HCT116 (cell line): ENCODE results near the gene FNDC1. TPM values are rescaled to one million over a fixed set of nuclear protein-coding genes. Genes with fewer than 3 reads are reported as not detected.

ENCODE experiments used
- ATAC-seq: fragments of 200-7000 bp; cut with Tn5 transposase; 2 replicates; pipeline ENCODE4 v1.9.1; 2020; ENCODE audit warnings: mild to moderate bottlenecking, moderate library complexity
- BruUV-seq: library from RNA; stranded (reverse); fragments of 400-500 nt; replicated peaks from 2 replicates; lab custom pipeline; 2021; lab: Mats Ljungman, UMichigan
- CTCF ChIA-PET: fragments of 300-600 bp; sonication (Branson Sonifier 250); formaldehyde crosslinking; loops from one replicate; lab custom pipeline; 2021; ENCODE audit warnings: antibody characterized with exemption; lab: Charles Lee
- POLR2A ChIA-PET: fragments of 300-600, 350-600 bp; sonication (Branson Sonifier 250); formaldehyde crosslinking; loops from one replicate; lab custom pipeline; 2021; ENCODE audit warnings: antibody characterized with exemption; lab: Charles Lee
- RAD21 ChIA-PET, 2 experiments: fragments of 300-600 bp; sonication (Branson Sonifier 250); formaldehyde crosslinking; loops; one replicate each; lab custom pipeline; 2023; ENCODE audit warnings: low total read pairs in 2 of 2; ENCODE audit not compliant: uncharacterized antibody in 2 of 2, unreplicated experiment in 2 of 2, low non-redundant PET in 1 of 2; lab: Charles Lee
- DNase-seq: peaks from one replicate; pipeline ENCODE4 v3.0.0-alpha.2; 2010; ENCODE audit warnings: low read depth, low spot score
- H2AFZ ChIP-seq: fragments of 200-600 bp; shearing (Covaris generic), sonication (generic); 2 replicates; pipeline ENCODE4 v1.6.1; 2017; ENCODE audit warnings: low read depth, mixed run types, mixed read lengths, antibody characterized with exemption, low read length; ENCODE audit not compliant: poor library complexity, severe bottlenecking
- H3K27ac ChIP-seq: 2 replicates; pipeline ENCODE4 v1.5.1; 2012; ENCODE audit warnings: low read depth, low read length
- H3K27me3 ChIP-seq: fragments of 200-600 bp; sonication (generic); 2 replicates; pipeline ENCODE4 v1.6.1; 2016; ENCODE audit warnings: mixed run types, low read length, mixed read lengths; ENCODE audit not compliant: insufficient read depth
- H3K36me3 ChIP-seq, 2 experiments: fragments of 200-500 bp in 1 of 2; fragments of 200-600 bp in 1 of 2; sonication (Bioruptor generic) in 1 of 2; sonication (generic) in 1 of 2; 2 replicates each; pipeline versions ENCODE4 v1.5.1 to v1.6.1; 2014 to 2016; ENCODE audit warnings: low read length in 2 of 2, inconsistent platforms in 1 of 2, mixed read lengths in 1 of 2, mixed run types in 1 of 2; ENCODE audit not compliant: insufficient read depth in 2 of 2, control insufficient read depth in 1 of 2
- H3K4me1 ChIP-seq, 2 experiments: fragments of 200-600 bp in 1 of 2; sonication (generic) in 1 of 2; 2 replicates each; pipeline versions ENCODE4 v1.5.1 to v1.6.1; 2012 to 2017; ENCODE audit warnings: low read length in 2 of 2, inconsistent platforms in 1 of 2, mild to moderate bottlenecking in 1 of 2, mixed read lengths in 1 of 2, mixed run types in 1 of 2, moderate library complexity in 1 of 2; ENCODE audit not compliant: insufficient read depth in 2 of 2, control insufficient read depth in 1 of 2
- H3K4me2 ChIP-seq: fragments of 200-600 bp; sonication (generic); 2 replicates; pipeline ENCODE4 v1.6.1; 2017; ENCODE audit warnings: mixed run types, low read length, mixed read lengths
- H3K4me3 ChIP-seq, 2 experiments: fragments of 200-600 bp in 1 of 2; sonication (generic) in 1 of 2; replicated peaks in 1 of 2; 2 replicates each; pipeline ENCODE4 v1.5.1; 2011 to 2016; ENCODE audit warnings: low read length in 2 of 2, control low read depth in 1 of 2, low read depth in 1 of 2, mild to moderate bottlenecking in 1 of 2, mixed read lengths in 1 of 2, mixed run types in 1 of 2
- H3K79me2 ChIP-seq: fragments of 200-600 bp; sonication (generic); 2 replicates; pipeline ENCODE4 v1.6.1; 2017; ENCODE audit warnings: mild to moderate bottlenecking, mixed run types, low read length, moderate library complexity, mixed read lengths; ENCODE audit not compliant: insufficient read depth
- H3K9ac ChIP-seq: fragments of 200-600 bp; sonication (generic); 2 replicates; pipeline ENCODE4 v1.6.1; 2016; ENCODE audit warnings: low read length, mixed read lengths
- H3K9me2 ChIP-seq: fragments of 200-600 bp; sonication (generic), shearing (Covaris generic); 2 replicates; pipeline ENCODE4 v1.6.1; 2017; ENCODE audit warnings: mixed run types, mild to moderate bottlenecking, moderate library complexity; ENCODE audit not compliant: insufficient read depth
- H3K9me3 ChIP-seq, 2 experiments: fragments of 200-500 bp in 1 of 2; fragments of 200-600 bp in 1 of 2; sonication (Bioruptor generic) in 1 of 2; sonication (generic) in 1 of 2; 2 replicates each; pipeline ENCODE4 v1.6.1; 2014 to 2017; ENCODE audit warnings: low read length in 2 of 2, mixed read lengths in 2 of 2, inconsistent platforms in 1 of 2, low read depth in 1 of 2, mild to moderate bottlenecking in 1 of 2, mixed run types in 1 of 2, moderate library complexity in 1 of 2; ENCODE audit not compliant: control insufficient read depth in 1 of 2, insufficient read depth in 1 of 2
- H4K20me1 ChIP-seq: fragments of 200-600 bp; sonication (generic), shearing (Covaris generic); 2 replicates; pipeline ENCODE4 v1.6.1; 2017; ENCODE audit warnings: mixed run types, mild to moderate bottlenecking, moderate library complexity; ENCODE audit not compliant: insufficient read depth
- ATF3 ChIP-seq: IDR thresholded peaks from 2 replicates; pipeline ENCODE4 v1.6.1; 2012
- CEBPB ChIP-seq: IDR thresholded peaks from 2 replicates; pipeline ENCODE4 v1.6.1; 2012; ENCODE audit warnings: low read depth
- EGR1 ChIP-seq: IDR thresholded peaks from 2 replicates; pipeline ENCODE4 v1.6.1; 2012; ENCODE audit warnings: low read depth
- EZH2phosphoT487 ChIP-seq: fragments of 200-600 bp; IDR thresholded peaks from 2 replicates; pipeline ENCODE4 v1.6.1; 2018; ENCODE audit warnings: antibody characterized with exemption, borderline replicate concordance
- FOSL1 ChIP-seq: IDR thresholded peaks from 2 replicates; pipeline ENCODE4 v1.6.1; 2012; ENCODE audit warnings: low read depth
- JUND ChIP-seq: IDR thresholded peaks from 2 replicates; pipeline ENCODE4 v1.6.1; 2012
- RAD21 ChIP-seq: IDR thresholded peaks from 2 replicates; pipeline ENCODE4 v1.6.1; 2012; ENCODE audit warnings: low read depth, mild to moderate bottlenecking
- REST ChIP-seq: IDR thresholded peaks from 2 replicates; pipeline ENCODE4 v1.6.1; 2012; ENCODE audit warnings: low read depth
- SP1 ChIP-seq: IDR thresholded peaks from 2 replicates; pipeline ENCODE4 v1.6.1; 2012; ENCODE audit warnings: low read depth
- TCF7L2 ChIP-seq: IDR thresholded peaks from 2 replicates; pipeline ENCODE4 v1.7.0; 2011; ENCODE audit warnings: borderline replicate concordance, inconsistent platforms; ENCODE audit not compliant: insufficient read depth, insufficient read length; ENCODE audit errors: extremely low read depth
- YY1 ChIP-seq: IDR thresholded peaks from 2 replicates; pipeline ENCODE4 v1.6.1; 2011; ENCODE audit warnings: low read length, low read depth, moderate library complexity, mild to moderate bottlenecking; ENCODE audit not compliant: insufficient replicate concordance; ENCODE audit errors: extremely low read depth
- intact Hi-C: fragments of 100-400 bp; cut with micrococcal nuclease; formaldehyde crosslinking; loops from 2 replicates; pipeline ENCODE4 v1.10.0; 2022
- total RNA-seq: library from RNA; stranded (reverse); gene quantifications from one replicate; pipeline ENCODE4 v1.2.1, GENCODE V29; 2021; ENCODE audit not compliant: unreplicated experiment
- TF ChIP-seq, protein P1 (sequence below), 3 experiments: fragments of 200-600 bp in 1 of 3; sonication (generic) in 1 of 3; IDR thresholded peaks in 2 of 3; conservative IDR thresholded peaks in 1 of 3; 2 replicates each; pipeline ENCODE4 v1.5.1; 2012 to 2017; ENCODE audit warnings: low read depth in 2 of 3, low read length in 2 of 3, antibody characterized with exemption in 1 of 3, borderline replicate concordance in 1 of 3, control low read depth in 1 of 3, mild to moderate bottlenecking in 1 of 3, mixed read lengths in 1 of 3, mixed run types in 1 of 3, moderate library complexity in 1 of 3; ENCODE audit not compliant: insufficient read depth in 1 of 3

Gene FNDC1
- total RNA-seq, 1 experiment from 2014 or later: 0.07 TPM

- no TSS peak for BruUV-seq
- intact Hi-C loops: no loop called here
- no peaks in the 10 kb centered on the region for H3K9me2 ChIP-seq
- H2AFZ ChIP-seq: no peak overlapping the region
- no peak overlapping the region for H3K27ac ChIP-seq
- POLR2A ChIA-PET: no interaction called here
- RAD21 ChIA-PET: no interaction called here
- H3K79me2 ChIP-seq: no peaks in the 10 kb centered on the region
- H3K36me3 ChIP-seq: no peaks in the 10 kb centered on the region
- H3K4me1 ChIP-seq: peaks cover 0 to 12% of the 10 kb centered on the region in 2 experiments; a peak in 2 of 4 replicates
- H3K4me2 ChIP-seq: no peak overlapping the region
- H3K9ac ChIP-seq: no peak overlapping the region
- no peaks in the 10 kb centered on the region for H4K20me1 ChIP-seq
- H3K4me3 ChIP-seq: no peak overlapping the region
- H3K9me3 ChIP-seq: no peaks in the 10 kb centered on the region
- TF ChIP-seq EGR1 (no peak), YY1 (no peak), SP1 (no peak), ATF3 (no peak), JUND (no peak), TCF7L2 (no peak), EZH2phosphoT487 (no peak), FOSL1 (no peak)
- H3K27me3 ChIP-seq: no peaks in the 10 kb centered on the region
- CTCF ChIA-PET: no interaction called here
- ATAC-seq: no peak
- no peak for DNase-seq
Measured at GRCh38 chr6:159132664-159133063, 36.5 kb upstream of the FNDC1 start.

DNA sequence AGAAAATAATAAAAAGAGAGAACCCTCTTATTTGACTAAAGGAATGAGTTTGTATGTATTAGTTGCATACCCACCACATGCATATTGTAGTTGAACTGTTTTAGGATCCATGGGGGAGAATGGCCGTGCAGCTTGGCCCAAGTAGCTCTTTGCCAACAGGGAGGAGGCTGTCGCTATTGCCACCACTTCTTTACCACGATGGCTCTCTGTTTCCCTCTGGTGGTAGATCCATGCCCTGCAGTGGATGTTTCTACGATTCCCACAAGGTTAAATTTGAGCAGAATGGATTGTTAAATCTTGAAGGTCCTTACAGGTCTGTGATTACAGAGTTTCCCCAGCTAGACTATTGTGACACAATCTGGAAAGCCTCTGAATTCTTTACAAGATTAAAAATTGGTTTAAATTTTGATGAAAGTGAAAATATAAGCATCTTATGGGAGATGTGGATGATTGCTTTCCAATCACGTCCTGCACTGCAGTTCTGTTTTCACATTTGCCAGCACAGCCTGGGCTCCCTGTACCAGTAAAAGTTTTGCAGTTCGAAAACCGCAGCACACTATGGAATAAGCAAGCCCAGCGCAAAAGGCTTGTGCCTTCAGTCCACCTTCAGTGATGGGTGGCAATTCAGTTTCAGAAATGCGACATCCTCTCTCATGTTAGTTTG is 34.4 kb upstream of the FNDC1 start:
- POLR2A ChIA-PET: interaction anchor here (0.8 kb wide), 1 partner anchor 93 kb away, joined by 5 read pairs; no protein-coding TSS in a partner anchor
- H3K27ac ChIP-seq: no peak overlapping the region
- RAD21 ChIA-PET: interaction anchor here (0.6 to 1.0 kb wide), 7 partner anchors 30 to 598 kb away, joined by 3 to 7 read pairs (median 3); no protein-coding TSS in a partner anchor
- no peaks in the 10 kb centered on the region for H4K20me1 ChIP-seq
- no peaks in the 10 kb centered on the region for H3K9me3 ChIP-seq
- H3K9me2 ChIP-seq: no peaks in the 10 kb centered on the region
- no peaks in the 10 kb centered on the region for H3K27me3 ChIP-seq
- BruUV-seq: no TSS peak
- H3K9ac ChIP-seq: no peak overlapping the region
- ATAC-seq: peak; percentile 91
- H3K4me1 ChIP-seq: peaks cover 0 to 12% of the 10 kb centered on the region in 2 experiments; a peak in 2 of 4 replicates
- DNase-seq: peak; percentile 75
- peak overlapping the region; percentile 78 for H2AFZ ChIP-seq
- H3K4me2 ChIP-seq: peak overlapping the region; percentile 51
- intact Hi-C loops: loop anchor here (1.0 to 2.0 kb wide), 3 partner anchors 93 to 430 kb away; no protein-coding TSS in a partner anchor
- peak overlapping the region in 1 of 2 experiments; percentile 20; a peak in 2 of 4 replicates for H3K4me3 ChIP-seq
- H3K36me3 ChIP-seq: no peaks in the 10 kb centered on the region
- no peaks in the 10 kb centered on the region for H3K79me2 ChIP-seq
- CTCF ChIA-PET: interaction anchor here (0.6 to 2.1 kb wide), 47 partner anchors 8 to 921 kb away, joined by 3 to 34 read pairs (median 4); partner anchors contain the start of genes DYNLT1, RSPH3 and TAGAP
- TF ChIP-seq EGR1 (no peak), RAD21 (peak; percentile 98), REST (no peak), YY1 (peak; percentile 61), CEBPB (peak; percentile 9; the same call in 1 of the 2 replicates), SP1 (0 out of 2 replicates have a peak, but pooled peaks have one; percentile 20)
- TF ChIP-seq, protein P1, sequence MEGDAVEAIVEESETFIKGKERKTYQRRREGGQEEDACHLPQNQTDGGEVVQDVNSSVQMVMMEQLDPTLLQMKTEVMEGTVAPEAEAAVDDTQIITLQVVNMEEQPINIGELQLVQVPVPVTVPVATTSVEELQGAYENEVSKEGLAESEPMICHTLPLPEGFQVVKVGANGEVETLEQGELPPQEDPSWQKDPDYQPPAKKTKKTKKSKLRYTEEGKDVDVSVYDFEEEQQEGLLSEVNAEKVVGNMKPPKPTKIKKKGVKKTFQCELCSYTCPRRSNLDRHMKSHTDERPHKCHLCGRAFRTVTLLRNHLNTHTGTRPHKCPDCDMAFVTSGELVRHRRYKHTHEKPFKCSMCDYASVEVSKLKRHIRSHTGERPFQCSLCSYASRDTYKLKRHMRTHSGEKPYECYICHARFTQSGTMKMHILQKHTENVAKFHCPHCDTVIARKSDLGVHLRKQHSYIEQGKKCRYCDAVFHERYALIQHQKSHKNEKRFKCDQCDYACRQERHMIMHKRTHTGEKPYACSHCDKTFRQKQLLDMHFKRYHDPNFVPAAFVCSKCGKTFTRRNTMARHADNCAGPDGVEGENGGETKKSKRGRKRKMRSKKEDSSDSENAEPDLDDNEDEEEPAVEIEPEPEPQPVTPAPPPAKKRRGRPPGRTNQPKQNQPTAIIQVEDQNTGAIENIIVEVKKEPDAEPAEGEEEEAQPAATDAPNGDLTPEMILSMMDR (IDR thresholded peaks at IDR 0.05 in 2 of 3, conservative IDR thresholded peaks at IDR 0.05 in 1 of 3; ENCODE audit: borderline replicate concordance in 1 of 3, insufficient read depth in 1 of 3, low read depth in 2 of 3, low read length in 2 of 3): peak; percentile 93 to 99 (median 99)
